ENCODE measurements around the gene SMIM43. TPM values are rescaled to one million over a fixed set of nuclear protein-coding genes. Genes with fewer than 3 reads are reported as not detected.

SMIM43 gene
- total and polyA plus RNA-seq, 2 of the 8 experiments (the other 6 are each of a cell fraction or from before 2014, with no cell fraction given): 0.50 to 0.94 TPM

DNA sequence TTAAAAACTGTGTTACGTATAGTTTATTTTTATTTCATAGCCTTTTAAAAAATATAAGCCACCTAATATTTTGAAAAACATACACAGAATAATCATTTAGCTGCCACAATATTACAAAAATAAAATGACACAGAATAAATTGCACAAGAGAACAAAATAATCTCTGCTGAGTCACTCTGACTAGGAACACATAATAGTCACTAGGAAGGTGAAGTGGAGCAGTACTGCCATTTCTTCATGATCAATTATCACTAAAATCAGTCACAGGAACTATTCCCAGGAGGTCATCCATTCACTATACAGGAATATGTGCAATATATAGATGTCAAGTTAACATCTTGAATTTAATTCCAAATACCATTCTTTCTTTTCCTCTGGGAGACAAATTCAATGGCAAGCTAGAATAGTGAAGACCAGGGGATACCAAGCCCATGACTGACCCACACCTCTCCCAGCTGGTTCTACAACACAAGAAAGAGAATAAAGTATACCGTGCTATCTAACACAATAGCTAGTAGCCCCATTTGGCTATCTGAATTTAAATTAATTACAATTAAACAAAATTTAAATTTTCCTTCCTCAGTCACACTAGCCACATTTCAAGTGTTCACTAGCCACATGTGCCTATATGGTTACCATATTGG, 5.9 kb downstream of the SMIM43 start:
- Histone ChIP-seq H3K4me3 (ENCODE audit: extremely low read depth in 1 of 4, insufficient read depth in 2 of 4, low read depth in 3 of 4, low read length in 4 of 4) (no peak overlapping the region), H3K36me3 (ENCODE audit: control insufficient read depth in 2 of 4, insufficient read depth in 4 of 4, low read length in 3 of 4) (no peaks in the 10 kb centered on the region), H2BK120ac (replicated peaks; ENCODE audit: low read depth, low read length) (no peak overlapping the region), H3K27ac (ENCODE audit: low read depth, low read length) (no peak overlapping the region), H3K27me3 (replicated peaks in 1 of 4; ENCODE audit: control insufficient read depth in 3 of 4, extremely low read depth in 1 of 4, insufficient read depth in 3 of 4, low read length in 3 of 4) (peaks cover 6 to 21% (median 11%) of the 10 kb centered on the region in 4 experiments), H3K4me2 (ENCODE audit: insufficient read depth in 1 of 2, low read depth in 2 of 2, low read length in 2 of 2) (no peak overlapping the region), H3K23ac (ENCODE audit: insufficient read length) (no peak overlapping the region), H3K4me1 (replicated peaks in 1 of 4; ENCODE audit: control insufficient read depth in 3 of 4, insufficient read depth in 4 of 4, low read length in 3 of 4) (0 out of 7 replicates have a peak, but pooled peaks cover 0 to 2% (median 0%) of the 10 kb centered on the region in 4 experiments), H3K56ac (replicated peaks; ENCODE audit: insufficient read length, low read depth, low read length) (no peak overlapping the region), H4K91ac (replicated peaks; ENCODE audit: insufficient read length, low read length) (no peak overlapping the region), H3K79me1 (ENCODE audit: low read depth, low read length) (no peaks in the 10 kb centered on the region), H2BK20ac (ENCODE audit: low read length) (no peak overlapping the region), H2AK5ac (ENCODE audit: low read depth, low read length) (no peak overlapping the region), H2BK15ac (ENCODE audit: low read length) (no peak overlapping the region), H4K5ac (ENCODE audit: insufficient read length, low read depth, low read length) (no peak overlapping the region), H4K20me1 (replicated peaks in 1 of 2; ENCODE audit: control insufficient read depth in 1 of 2, insufficient read depth in 2 of 2, low read length in 2 of 2) (no peaks in the 10 kb centered on the region), H2BK12ac (ENCODE audit: low read depth, low read length) (no peak overlapping the region), H3K18ac (ENCODE audit: extremely low read depth, low read length) (no peak overlapping the region), H3K9me3 (ENCODE audit: insufficient read depth in 2 of 2, low read depth in 1 of 2, low read length in 1 of 2) (no peaks in the 10 kb centered on the region), H3K79me2 (ENCODE audit: control insufficient read depth in 1 of 2, insufficient read depth in 2 of 2, low read length in 2 of 2) (no peaks in the 10 kb centered on the region), H2AFZ (ENCODE audit: low read length) (no peak overlapping the region), H4K8ac (ENCODE audit: extremely low read depth, insufficient read depth, low read length) (no peak overlapping the region), H2BK5ac (ENCODE audit: low read depth, low read length) (no peak overlapping the region), H3K4ac (replicated peaks; ENCODE audit: insufficient read length, low read depth, low read length) (no peak overlapping the region), H3K23me2 (ENCODE audit: low read depth, low read length) (no peaks in the 10 kb centered on the region), H3K14ac (ENCODE audit: insufficient read length) (no peak overlapping the region), H3K9ac (replicated peaks in 1 of 4; ENCODE audit: extremely low read depth in 1 of 4, low read depth in 3 of 4, low read length in 3 of 4) (no peak overlapping the region)
- WGBS, 2 experiments (ENCODE audit: extremely low coverage in 1 of 2, insufficient coverage in 1 of 2, insufficient read length in 1 of 2, insufficient replicate concordance in 2 of 2, low coverage in 1 of 2, low lambda C conversion rate in 2 of 2, missing lambda C conversion rate in 1 of 2): 89% methylated on average over 2 of the region's 2 CpGs; no CpG with 5 or more reads in 1 of the 2 experiments
- TF ChIP-seq TCF12 (IDR thresholded peaks at IDR 0.05; ENCODE audit: low read depth, low read length) (no peak), JUN (IDR thresholded peaks at IDR 0.05; ENCODE audit: low read depth, low read length) (no peak), TAF7 (optimal IDR thresholded peaks at IDR 0.05; ENCODE audit: borderline replicate concordance, low read depth, low read length) (no peak), ASH2L (IDR thresholded peaks at IDR 0.05; ENCODE audit: low read length) (no peak), EZH2 (IDR thresholded peaks at IDR 0.05; ENCODE audit: low read depth, low read length, severe bottlenecking) (no peak), CEBPB (IDR thresholded peaks at IDR 0.05; ENCODE audit: low read depth, low read length) (no peak), SP2 (IDR thresholded peaks at IDR 0.05; ENCODE audit: low read length) (no peak), SIRT6 (IDR thresholded peaks at IDR 0.05; ENCODE audit: low read length) (no peak), YY1 (IDR thresholded peaks at IDR 0.05; ENCODE audit: low read depth, low read length) (no peak), GABPA (IDR thresholded peaks at IDR 0.05; ENCODE audit: borderline replicate concordance, insufficient read depth, low read length) (no peak)
- TF ChIP-seq, protein P1, sequence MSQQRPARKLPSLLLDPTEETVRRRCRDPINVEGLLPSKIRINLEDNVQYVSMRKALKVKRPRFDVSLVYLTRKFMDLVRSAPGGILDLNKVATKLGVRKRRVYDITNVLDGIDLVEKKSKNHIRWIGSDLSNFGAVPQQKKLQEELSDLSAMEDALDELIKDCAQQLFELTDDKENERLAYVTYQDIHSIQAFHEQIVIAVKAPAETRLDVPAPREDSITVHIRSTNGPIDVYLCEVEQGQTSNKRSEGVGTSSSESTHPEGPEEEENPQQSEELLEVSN (IDR thresholded peaks at IDR 0.05): no peak
- CTCF ChIA-PET (ENCODE audit: partially characterized antibody): interaction anchor here (0.8 kb wide), 1 partner anchor 9 kb away, joined by 3 read pairs; no protein-coding TSS in a partner anchor
- DNase-seq (ENCODE audit: low read depth in 1 of 2, low spot score in 2 of 2) (no peak), FAIRE-seq (no peak)
- POLR2A ChIA-PET (ENCODE audit: partially characterized antibody): no interaction called here

All from H1 (cell line).